T-helper 1 cell treated with Interleukin-12 subunit alpha and Interleukin-12 subunit beta and Interleukin-4 antibody, amounts not matched to agents 30 ng/mL and 1 ng/mL, for 36 hours (primary cell): Measurements from ENCODE around the gene ZNF492. TPM values are rescaled to one million over a fixed set of nuclear protein-coding genes. Genes with fewer than 3 reads are reported as not detected.
"Not testable (repeated sequence)": the region's sequence is repeated elsewhere in the genome, so short reads cannot be mapped to it uniquely, and the experiment has no call there.

Source experiments
- intact Hi-C: fragments of 100-400 bp; cut with micrococcal nuclease; formaldehyde crosslinking; loops from one replicate; pipeline ENCODE4 v1.15.1; 2024
- total RNA-seq: library from RNA; stranded (reverse); gene quantifications from 2 replicates; pipeline ENCODE4 v1.2.3, GENCODE V29; 2022

Gene ZNF492
- total RNA-seq, 1 donor from 2014 or later = 0.15 TPM

- intact Hi-C loops = not testable (repeated sequence)
These were observed 16.9 kb upstream of the ZNF492 start for GRCh38 chr19:22617181-22617580.

- intact Hi-C loops = no loop called here
These were observed 16.4 kb upstream of the ZNF492 start for GRCh38 chr19:22617614-22618320.

GRCh38 chr19:22619371-22619770, 14.8 kb upstream of the ZNF492 start:
- intact Hi-C loops = no loop called here

GRCh38 chr19:22619932-22620331, 14.2 kb upstream of the ZNF492 start:
- intact Hi-C loops = no loop called here

GRCh38 chr19:22620401-22620800, 13.7 kb upstream of the ZNF492 start:
- intact Hi-C loops = no loop called here

- intact Hi-C loops = no loop called here
These were observed 13.2 kb upstream of the ZNF492 start for GRCh38 chr19:22620912-22621311.

GRCh38 chr19:22622020-22622419, 12.1 kb upstream of the ZNF492 start:
- intact Hi-C loops = no loop called here

- intact Hi-C loops = no loop called here
These were observed 11.0 kb upstream of the ZNF492 start for GRCh38 chr19:22622901-22623840.

GRCh38 chr19:22623841-22624221, 10.3 kb upstream of the ZNF492 start:
- intact Hi-C loops = no loop called here

- intact Hi-C loops = no loop called here
These were observed 8.7 kb upstream of the ZNF492 start for GRCh38 chr19:22625266-22626035.

- intact Hi-C loops = no loop called here
These were observed 6.6 kb upstream of the ZNF492 start for GRCh38 chr19:22627526-22627925.

GRCh38 chr19:22628401-22628800, 5.7 kb upstream of the ZNF492 start:
- intact Hi-C loops = no loop called here

- intact Hi-C loops = no loop called here
These were observed 315 bp downstream of the ZNF492 start for GRCh38 chr19:22634450-22634827.

GRCh38 chr19:22685493-22685892, 51.4 kb downstream of the ZNF492 start:
- intact Hi-C loops = not testable (repeated sequence)

GRCh38 chr19:22702661-22703060, 68.5 kb downstream of the ZNF492 start:
- intact Hi-C loops = not testable (repeated sequence)

GRCh38 chr19:22703096-22703495, 69.0 kb downstream of the ZNF492 start:
- intact Hi-C loops = not testable (repeated sequence)

GRCh38 chr19:22708983-22709382, 74.9 kb downstream of the ZNF492 start:
- intact Hi-C loops = no loop called here

Other genes starting within 250 kb of the ZNF492 start
- not detected in 2 replicates for gene ZNF98, start 212.0 kb upstream of the ZNF492 start, total RNA-seq
- gene ZNF99, start 149.8 kb downstream of the ZNF492 start, total RNA-seq = not detected in 2 replicates
- gene ZNF723, start 198.0 kb downstream of the ZNF492 start, total RNA-seq = not detected in 2 replicates